ENCODE data around the gene LHFPL6.

LHFPL6 gene

GRCh38 chr13:39407138-39407537 is 195.9 kb downstream of the LHFPL6 start:
- TF ChIP-seq ZNF274 (IDR thresholded peaks at IDR 0.05; ENCODE audit: low read depth, low read length) = no peak
- no peak overlapping the region for H3K4me3 ChIP-seq (ENCODE audit: low read length)

DNA sequence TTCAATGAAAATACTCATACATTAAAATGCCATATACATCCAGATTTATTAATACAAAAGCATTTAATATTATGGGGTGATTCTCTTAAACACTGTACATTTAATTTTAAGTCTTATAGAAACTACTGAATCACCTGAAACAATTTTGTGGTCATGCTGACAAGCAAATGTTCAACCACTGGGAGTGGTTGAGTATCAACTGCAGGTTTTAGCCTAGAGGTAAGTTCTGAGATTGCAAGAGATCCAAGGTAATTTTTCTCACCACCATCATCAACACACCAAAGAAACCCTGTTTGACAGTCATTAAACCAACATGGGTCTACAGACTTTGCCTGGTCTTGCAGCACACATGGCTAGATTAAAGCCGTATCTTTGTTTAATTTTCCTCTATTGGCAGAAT is 196.3 kb downstream of the LHFPL6 start:
- no peak overlapping the region for H3K4me3 ChIP-seq (ENCODE audit: low read length)
- TF ChIP-seq ZNF274 (IDR thresholded peaks at IDR 0.05; ENCODE audit: low read depth, low read length) = no peak

DNA sequence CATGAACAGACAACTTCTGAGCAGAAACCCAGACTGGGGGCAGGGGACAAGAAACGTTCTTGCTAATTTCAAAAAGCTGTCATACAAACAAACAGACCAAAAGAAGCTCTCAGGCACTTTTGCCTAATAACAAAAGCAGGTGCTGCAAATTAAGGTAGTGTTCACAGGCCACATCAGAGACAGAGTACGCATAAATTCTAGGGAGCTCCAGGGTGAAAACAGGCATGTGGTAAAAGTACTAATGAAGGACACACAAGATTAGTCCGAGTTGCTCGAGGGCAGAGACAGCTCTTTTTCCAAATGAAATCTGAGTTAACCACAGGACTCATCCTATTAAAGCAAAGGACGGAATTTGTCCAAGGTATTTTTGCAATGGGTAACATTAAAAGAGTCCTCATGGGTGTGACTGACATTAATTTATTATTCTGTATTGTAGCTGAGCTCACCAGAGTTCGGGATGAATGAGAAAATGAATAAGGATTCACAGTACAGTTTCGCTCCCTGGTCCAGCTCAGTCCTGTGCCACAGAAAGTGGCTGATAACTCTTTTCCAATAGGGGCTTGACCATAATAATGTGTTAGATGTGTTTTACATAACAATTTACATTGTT is 197.3 kb downstream of the LHFPL6 start:
- TF ChIP-seq ZNF274 (IDR thresholded peaks at IDR 0.05; ENCODE audit: low read depth, low read length) = no peak
- H3K4me3 ChIP-seq (ENCODE audit: low read length) = no peak overlapping the region

DNA sequence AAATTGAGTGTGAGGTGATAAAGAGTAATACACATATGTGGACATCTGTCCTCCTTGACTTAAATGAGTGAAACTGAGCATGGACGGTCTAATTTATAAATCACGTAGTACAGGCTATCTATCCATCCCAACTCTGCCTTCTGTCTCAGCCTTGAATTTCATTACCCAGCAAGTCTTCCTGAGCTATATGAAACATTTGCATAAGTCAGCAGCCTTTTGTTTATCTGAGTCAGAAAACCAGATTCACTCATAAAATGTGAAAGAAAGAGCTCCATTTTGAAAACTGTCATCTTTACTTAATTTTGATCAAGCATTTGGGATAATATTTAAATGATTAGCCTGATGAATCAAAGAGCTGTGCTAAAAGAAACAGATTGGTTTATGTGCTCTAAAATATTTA is 197.9 kb downstream of the LHFPL6 start:
- H3K4me3 ChIP-seq (ENCODE audit: low read length) = no peak overlapping the region
- TF ChIP-seq ZNF274 (IDR thresholded peaks at IDR 0.05; ENCODE audit: low read depth, low read length) = no peak

- no peak for TF ChIP-seq ZNF274 (IDR thresholded peaks at IDR 0.05; ENCODE audit: low read depth, low read length)
- no peak overlapping the region for H3K4me3 ChIP-seq (ENCODE audit: low read length)
Observed at GRCh38 chr13:39403106-39403505, 199.9 kb downstream of the LHFPL6 start.

- H3K4me3 ChIP-seq (ENCODE audit: low read length) = no peak overlapping the region
- no peak for TF ChIP-seq ZNF274 (IDR thresholded peaks at IDR 0.05; ENCODE audit: low read depth, low read length)
Observed at GRCh38 chr13:39402221-39402970, 200.6 kb downstream of the LHFPL6 start.

GRCh38 chr13:39401756-39402155 is 201.2 kb downstream of the LHFPL6 start:
- no peak for TF ChIP-seq ZNF274 (IDR thresholded peaks at IDR 0.05; ENCODE audit: low read depth, low read length)
- H3K4me3 ChIP-seq (ENCODE audit: low read length) = no peak overlapping the region

DNA sequence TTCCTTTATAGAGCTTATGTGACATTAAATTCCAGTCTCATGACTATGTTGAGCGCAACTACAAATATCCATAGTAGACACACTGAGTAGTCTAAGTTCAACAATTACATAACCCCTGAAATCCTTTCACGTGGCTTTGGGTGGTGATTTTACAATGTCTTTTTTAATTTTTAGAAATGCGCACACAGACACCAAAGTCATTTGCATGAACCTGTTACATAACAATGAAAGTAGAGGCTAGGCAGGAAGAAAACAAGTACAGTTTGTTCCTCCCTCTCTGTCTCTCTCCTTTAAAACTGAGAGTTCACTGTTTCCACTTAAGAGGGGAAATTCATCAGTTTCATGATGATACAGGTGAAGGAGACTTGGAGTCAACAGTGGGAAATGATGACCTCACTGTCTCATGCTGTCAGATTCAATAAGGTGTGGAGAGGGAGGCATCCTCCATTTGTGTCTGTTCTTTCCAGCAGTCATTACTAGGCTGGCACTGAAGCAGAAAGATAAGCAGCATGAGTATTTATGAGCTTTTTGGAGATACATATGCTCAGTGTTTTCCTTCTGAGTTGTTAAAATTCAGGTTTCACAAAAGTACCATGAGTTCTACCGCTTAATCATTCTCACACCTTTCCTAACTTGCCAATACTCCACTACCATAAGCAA is 201.8 kb downstream of the LHFPL6 start:
- TF ChIP-seq ZNF274 (IDR thresholded peaks at IDR 0.05; ENCODE audit: low read depth, low read length) = no peak
- H3K4me3 ChIP-seq (ENCODE audit: low read length) = no peak overlapping the region

- TF ChIP-seq ZNF274 (IDR thresholded peaks at IDR 0.05; ENCODE audit: low read depth, low read length) = no peak
- no peak overlapping the region for H3K4me3 ChIP-seq (ENCODE audit: low read length)
Observed at GRCh38 chr13:39399102-39399501, 203.9 kb downstream of the LHFPL6 start.

GRCh38 chr13:39397896-39398265 is 205.1 kb downstream of the LHFPL6 start:
- TF ChIP-seq ZNF274 (IDR thresholded peaks at IDR 0.05; ENCODE audit: low read depth, low read length) = no peak
- H3K4me3 ChIP-seq (ENCODE audit: low read length) = no peak overlapping the region

GRCh38 chr13:39397226-39397895 is 205.6 kb downstream of the LHFPL6 start:
- no peak for TF ChIP-seq ZNF274 (IDR thresholded peaks at IDR 0.05; ENCODE audit: low read depth, low read length)
- no peak overlapping the region for H3K4me3 ChIP-seq (ENCODE audit: low read length)

- no peak for TF ChIP-seq ZNF274 (IDR thresholded peaks at IDR 0.05; ENCODE audit: low read depth, low read length)
Observed at GRCh38 chr13:39394796-39395678, 208.0 kb downstream of the LHFPL6 start.

DNA sequence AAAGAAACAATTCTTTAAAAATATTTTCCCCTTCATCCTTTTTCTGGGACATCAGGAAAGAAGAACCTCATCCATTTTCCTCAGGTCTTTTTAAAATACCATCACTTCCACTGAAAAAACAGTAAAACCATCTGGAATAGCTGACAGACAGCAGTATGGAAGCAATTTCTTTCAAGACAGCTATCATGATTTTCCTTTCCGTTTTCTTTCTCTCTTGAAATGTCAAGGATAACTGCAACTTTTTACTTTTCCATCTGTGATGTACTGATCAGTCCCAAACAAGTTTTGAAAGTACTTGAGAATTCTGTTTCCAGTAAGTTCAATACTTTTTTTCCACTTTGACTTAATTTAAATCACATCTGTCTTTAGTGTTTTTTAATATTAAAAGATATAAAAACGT is 211.2 kb downstream of the LHFPL6 start:
- no peak overlapping the region for H3K4me3 ChIP-seq (ENCODE audit: low read length)
- TF ChIP-seq ZNF274 (IDR thresholded peaks at IDR 0.05; ENCODE audit: low read depth, low read length) = no peak

More at GRCh38 chr13:39394796-39395678, 208.0 kb downstream of the LHFPL6 start:
- H3K4me3 ChIP-seq (ENCODE audit: low read length) = no peak overlapping the region

- no peak for TF ChIP-seq ZNF274 (IDR thresholded peaks at IDR 0.05; ENCODE audit: low read depth, low read length)
- no peak overlapping the region for H3K4me3 ChIP-seq (ENCODE audit: low read length)
Observed at GRCh38 chr13:39389013-39389412, 214.0 kb downstream of the LHFPL6 start.

All from GM08714 (cell line).